IPS DF 6.9 (cell line): ENCODE data around the gene SGCA.

ENCODE experiments used
- DNase-seq: peaks from one replicate; pipeline ENCODE4 v3.0.0-alpha.2; 2013; ENCODE audit warnings: low read depth, low spot score
- H3K27ac ChIP-seq: one replicate; pipeline ENCODE4 v1.5.1; 2013; ENCODE audit warnings: low read length, control low read depth
- H3K27me3 ChIP-seq: 2 replicates; pipeline ENCODE4 v1.6.1; 2013; ENCODE audit warnings: mild to moderate bottlenecking, low read length; ENCODE audit not compliant: control insufficient read depth, insufficient read depth
- H3K36me3 ChIP-seq: 2 replicates; pipeline ENCODE4 v1.6.1; 2013; ENCODE audit warnings: low read length; ENCODE audit not compliant: control insufficient read depth, insufficient read depth
- H3K4me1 ChIP-seq: 2 replicates; pipeline ENCODE4 v1.6.1; 2013; ENCODE audit warnings: low read length; ENCODE audit not compliant: control insufficient read depth, insufficient read depth
- H3K4me3 ChIP-seq: 2 replicates; pipeline ENCODE4 v1.5.1; 2013; ENCODE audit warnings: mild to moderate bottlenecking, low read length
- H3K9me3 ChIP-seq: 2 replicates; pipeline ENCODE4 v1.6.1; 2013; ENCODE audit warnings: low read length, inconsistent platforms; ENCODE audit not compliant: control insufficient read depth, insufficient read depth
- WGBS: extraction: QIAGEN DNeasy Blood & Tissue Kit; methylation state at CpG from one replicate; pipeline ENCODE4 v1.1.7; 2013; ENCODE audit warnings: mixed read lengths, missing lambda C conversion rate; ENCODE audit not compliant: insufficient read length, insufficient coverage; 5-methylcytosine and 5-hydroxymethylcytosine counted together

The SGCA gene

DNA sequence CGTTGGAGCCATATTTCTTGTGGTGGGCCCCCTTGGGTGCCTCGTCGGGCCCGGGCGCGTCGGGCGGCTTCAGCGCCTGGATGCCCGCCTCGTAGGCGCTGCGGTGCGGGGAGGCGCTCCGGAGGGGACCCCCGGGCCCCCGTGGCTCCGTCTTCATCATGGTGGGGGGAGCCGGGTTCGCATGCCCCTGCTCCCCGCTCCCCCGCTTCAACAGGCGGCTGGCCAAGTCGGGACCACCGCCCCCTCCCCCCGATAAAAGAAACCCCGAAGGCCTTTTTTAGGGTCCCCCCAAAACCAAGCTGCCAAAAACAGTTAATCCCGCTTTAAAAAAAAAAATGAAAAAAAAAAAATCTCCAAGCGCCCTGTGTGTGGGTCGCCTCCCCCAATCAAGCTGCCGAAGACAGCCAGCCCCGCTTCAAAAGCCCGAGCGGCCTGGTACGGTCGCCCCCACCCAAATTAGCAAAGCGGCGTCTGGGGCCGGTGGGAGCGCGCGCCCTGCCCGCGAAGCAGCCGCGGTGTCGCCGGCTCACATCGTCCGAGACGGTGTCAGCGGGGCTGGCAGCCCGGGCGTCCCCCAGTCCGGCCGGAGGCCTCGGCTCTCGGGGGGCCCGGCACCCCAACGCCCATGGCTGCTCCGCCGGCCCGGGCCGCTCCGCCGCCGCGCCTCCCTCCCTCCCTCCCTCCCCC, 15.3 kb upstream of the SGCA start, which contains the start of gene PPP1R9B:
TSS of gene PPP1R9B (minus strand) at position 324 of the 687 bp plus-strand sequence. CDS start at position 160, 164 bp downstream.
- no peaks in the 10 kb centered on the region for H3K9me3 ChIP-seq
- no peaks in the 10 kb centered on the region for H3K36me3 ChIP-seq
- peak within 1 kb of the TSS; percentile 44; the same call in 1 of the 2 replicates for H3K4me3 ChIP-seq
- WGBS = no CpG with 5 or more reads among the region's 69 CpGs
- no peak within 1 kb of the TSS for H3K27ac ChIP-seq
- peaks cover 5% of the 10 kb centered on the region for H3K4me1 ChIP-seq
- peaks cover 2% of the 10 kb centered on the region; the same call in 1 of the 2 replicates for H3K27me3 ChIP-seq
- DNase-seq = no peak

DNA sequence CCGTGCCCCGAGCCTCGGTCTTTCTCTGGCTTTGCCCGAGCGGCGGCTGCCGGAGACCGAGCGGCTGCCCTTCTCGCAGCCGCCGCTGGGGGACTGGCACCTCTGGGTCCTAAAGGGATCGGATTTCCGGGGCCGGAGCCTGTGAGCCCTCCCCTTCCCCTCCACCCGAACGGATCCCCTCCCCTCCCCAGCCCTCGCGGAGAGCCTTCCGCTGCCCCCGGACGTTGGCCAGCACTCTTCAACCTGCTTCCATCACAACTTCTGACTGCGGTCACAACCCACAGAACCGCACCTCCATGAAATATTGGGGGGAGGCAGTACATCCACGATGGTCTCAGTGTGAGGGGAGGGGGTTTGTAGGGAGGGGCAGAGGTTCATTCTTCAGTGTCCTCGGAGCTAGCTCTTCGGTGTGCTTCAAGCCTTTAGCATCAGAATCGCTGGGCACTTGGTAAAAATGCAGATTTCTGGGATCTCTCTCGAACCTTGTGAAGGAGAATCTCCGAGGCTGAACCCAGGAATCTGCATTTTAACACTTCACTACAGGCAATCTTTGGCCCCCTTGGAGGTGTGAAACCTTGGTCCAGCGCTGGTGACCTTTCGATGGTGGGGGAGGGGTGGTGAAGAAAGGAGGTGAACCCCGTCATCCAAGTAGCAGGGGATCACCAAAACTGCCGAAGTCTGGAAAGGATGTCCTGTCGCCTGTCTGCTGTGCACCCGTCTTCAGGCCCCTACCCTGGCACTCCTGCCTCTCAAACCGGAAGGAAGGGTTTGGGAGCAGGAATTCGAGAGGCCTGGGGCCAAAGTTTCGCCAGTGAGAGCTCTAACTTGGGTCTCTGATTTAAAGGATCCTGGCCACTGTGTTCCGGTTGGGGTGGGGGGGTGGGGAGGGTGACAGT, 14.5 kb upstream of the SGCA start:
- H3K27ac ChIP-seq = no peak overlapping the region
- DNase-seq = no peak
- H3K4me1 ChIP-seq = peaks cover 6% of the 10 kb centered on the region

DNA sequence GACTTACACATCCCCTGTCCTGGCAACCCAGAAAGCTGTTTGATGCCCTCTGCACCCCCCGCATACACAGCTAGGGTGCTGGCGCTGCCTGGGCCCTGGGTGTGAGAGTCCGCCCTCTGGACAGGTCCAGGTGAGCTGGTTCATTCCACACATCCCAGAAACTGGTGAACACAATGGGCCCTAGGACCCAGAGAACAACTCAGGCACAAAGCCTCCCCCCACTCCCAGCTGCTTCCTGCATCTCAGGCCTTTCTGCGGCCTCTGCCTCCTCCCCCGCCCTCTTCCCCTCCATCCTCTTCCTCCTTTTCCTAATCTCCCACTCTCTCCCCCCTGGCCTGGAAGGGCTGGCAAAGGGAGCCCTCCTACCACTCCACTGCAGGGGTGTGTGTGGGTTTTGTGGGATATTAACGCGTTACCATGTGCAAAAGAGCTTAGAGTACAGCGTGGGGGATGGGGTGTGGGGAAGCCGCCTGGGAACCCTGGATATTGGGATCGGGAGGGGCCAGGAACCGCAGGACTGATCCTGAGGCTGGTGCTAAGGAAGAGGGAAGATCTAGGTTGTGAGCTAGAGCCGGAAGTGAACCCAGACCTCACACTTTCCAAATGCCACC, 13.8 kb upstream of the SGCA start:
- Histone ChIP-seq H3K4me1 (peaks cover 6% of the 10 kb centered on the region), H3K36me3 (no peaks in the 10 kb centered on the region), H3K9me3 (no peaks in the 10 kb centered on the region), H3K4me3 (peak overlapping the region; percentile 22; the same call in 1 of the 2 replicates), H3K27me3 (peaks cover 2% of the 10 kb centered on the region; the same call in 1 of the 2 replicates), H3K27ac (no peak overlapping the region)
- DNase-seq = no peak
- no CpG with 5 or more reads among the region's 12 CpGs for WGBS

More for the DNA sequence above, 14.5 kb upstream of the SGCA start:
- peaks cover 2% of the 10 kb centered on the region; the same call in 1 of the 2 replicates for H3K27me3 ChIP-seq
- WGBS = no CpG with 5 or more reads among the region's 40 CpGs
- no peaks in the 10 kb centered on the region for H3K9me3 ChIP-seq
- H3K4me3 ChIP-seq = peak overlapping the region; percentile 44; the same call in 1 of the 2 replicates
- no peaks in the 10 kb centered on the region for H3K36me3 ChIP-seq

DNA sequence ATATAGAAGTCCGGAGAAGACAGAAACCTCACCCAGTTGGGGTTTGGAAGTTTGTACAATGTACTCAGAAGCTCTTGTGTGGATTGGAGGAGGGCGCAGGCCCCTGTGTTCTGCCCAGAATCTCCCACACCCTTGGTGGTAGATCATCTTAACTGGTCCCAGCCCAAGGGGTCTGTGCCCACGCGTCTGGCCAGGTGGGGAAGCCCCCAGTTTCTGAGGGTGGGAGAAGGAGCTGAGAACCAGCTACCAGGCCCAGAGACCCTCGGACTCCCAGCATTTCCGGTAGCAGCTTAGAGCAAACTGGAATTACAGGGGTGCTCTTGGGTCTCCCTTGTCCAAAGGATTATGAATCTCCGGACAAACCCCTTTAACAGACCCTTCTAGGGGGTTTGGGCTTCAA, 13.1 kb upstream of the SGCA start:
- DNase-seq = no peak
- H3K9me3 ChIP-seq = no peaks in the 10 kb centered on the region
- H3K27ac ChIP-seq = no peak overlapping the region
- WGBS = no CpG with 5 or more reads among the region's 7 CpGs
- H3K4me3 ChIP-seq = no peak overlapping the region
- H3K4me1 ChIP-seq = peaks cover 6% of the 10 kb centered on the region
- H3K27me3 ChIP-seq = peaks cover 2% of the 10 kb centered on the region; the same call in 1 of the 2 replicates
- no peaks in the 10 kb centered on the region for H3K36me3 ChIP-seq

DNA sequence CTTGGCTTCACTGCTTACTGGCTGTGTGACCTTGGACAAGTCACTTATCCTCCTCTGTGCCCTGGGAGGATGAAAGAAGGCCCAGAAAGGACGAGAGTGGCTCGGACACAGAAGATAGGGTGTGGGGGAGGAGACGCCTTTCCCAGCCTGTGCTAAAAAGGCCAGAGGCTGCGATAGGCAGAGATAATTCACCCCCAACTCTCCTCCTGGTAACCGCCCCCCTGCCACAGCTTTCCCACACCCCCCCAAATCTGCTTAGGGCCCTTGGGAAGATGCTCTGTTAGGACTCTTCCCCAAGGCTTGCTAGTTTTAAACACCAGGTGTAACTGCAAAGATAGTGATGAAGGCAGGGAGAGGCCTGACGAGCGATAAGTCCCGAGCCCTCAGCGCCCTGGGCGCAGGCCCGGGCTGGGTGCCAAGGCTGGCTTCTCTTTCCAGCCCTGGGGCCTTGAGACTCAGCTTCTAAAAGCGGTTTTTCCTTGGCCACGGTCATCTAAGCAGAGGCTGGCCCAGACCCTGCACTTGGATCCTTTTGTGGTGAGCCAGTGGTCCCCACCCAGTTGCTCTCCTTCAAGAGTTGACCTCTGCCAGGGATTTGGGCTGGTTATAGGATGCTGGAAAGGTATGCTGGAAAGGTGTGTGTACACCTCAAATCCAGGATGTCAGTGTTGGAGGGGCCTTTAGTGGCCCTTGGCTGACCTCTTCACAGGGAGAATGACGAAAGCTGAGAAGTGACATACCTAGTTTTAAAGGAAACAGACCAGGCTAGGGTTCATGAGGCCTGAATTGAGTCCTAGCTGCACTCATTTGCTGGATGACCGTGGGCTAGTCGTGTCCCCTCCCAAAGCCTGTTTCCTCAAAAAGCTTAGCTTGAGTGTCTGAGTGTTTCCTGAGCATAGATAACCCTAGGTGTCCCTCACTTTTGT, 11.9 kb upstream of the SGCA start:
- H3K27ac ChIP-seq = no peak overlapping the region

DNA sequence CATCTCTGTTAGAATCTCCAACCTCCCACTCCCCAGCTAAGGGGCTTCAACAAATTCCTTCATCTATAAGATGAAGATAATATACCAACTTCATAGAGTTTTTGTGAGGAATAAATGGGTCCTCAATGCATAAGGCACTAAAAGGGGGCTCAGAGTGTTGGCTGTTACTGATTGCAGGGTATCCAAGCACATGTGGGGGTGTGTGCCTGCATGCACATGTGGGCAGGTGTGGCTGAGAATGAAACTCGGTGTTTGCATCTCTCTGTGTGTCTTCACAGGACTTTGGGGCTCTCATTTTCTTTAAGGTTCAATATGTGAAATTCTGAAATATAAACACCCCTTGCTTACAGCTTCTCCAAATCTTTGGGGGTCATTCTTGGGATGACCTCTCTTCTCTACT, 11.2 kb upstream of the SGCA start:
- no peaks in the 10 kb centered on the region for H3K9me3 ChIP-seq
- no peaks in the 10 kb centered on the region for H3K36me3 ChIP-seq
- H3K27me3 ChIP-seq = peaks cover 2% of the 10 kb centered on the region; the same call in 1 of the 2 replicates
- no peak for DNase-seq
- no peak overlapping the region for H3K27ac ChIP-seq
- H3K4me3 ChIP-seq = no peak overlapping the region
- WGBS = no CpG with 5 or more reads among the region's 1 CpG
- peaks cover 2% of the 10 kb centered on the region; the same call in 1 of the 2 replicates for H3K4me1 ChIP-seq

More for the DNA sequence above, 11.9 kb upstream of the SGCA start:
- peaks cover 2% of the 10 kb centered on the region; the same call in 1 of the 2 replicates for H3K27me3 ChIP-seq
- WGBS = no CpG with 5 or more reads among the region's 16 CpGs
- DNase-seq = no peak
- no peaks in the 10 kb centered on the region for H3K9me3 ChIP-seq
- no peaks in the 10 kb centered on the region for H3K36me3 ChIP-seq
- H3K4me1 ChIP-seq = peaks cover 2% of the 10 kb centered on the region; the same call in 1 of the 2 replicates
- no peak overlapping the region for H3K4me3 ChIP-seq

DNA sequence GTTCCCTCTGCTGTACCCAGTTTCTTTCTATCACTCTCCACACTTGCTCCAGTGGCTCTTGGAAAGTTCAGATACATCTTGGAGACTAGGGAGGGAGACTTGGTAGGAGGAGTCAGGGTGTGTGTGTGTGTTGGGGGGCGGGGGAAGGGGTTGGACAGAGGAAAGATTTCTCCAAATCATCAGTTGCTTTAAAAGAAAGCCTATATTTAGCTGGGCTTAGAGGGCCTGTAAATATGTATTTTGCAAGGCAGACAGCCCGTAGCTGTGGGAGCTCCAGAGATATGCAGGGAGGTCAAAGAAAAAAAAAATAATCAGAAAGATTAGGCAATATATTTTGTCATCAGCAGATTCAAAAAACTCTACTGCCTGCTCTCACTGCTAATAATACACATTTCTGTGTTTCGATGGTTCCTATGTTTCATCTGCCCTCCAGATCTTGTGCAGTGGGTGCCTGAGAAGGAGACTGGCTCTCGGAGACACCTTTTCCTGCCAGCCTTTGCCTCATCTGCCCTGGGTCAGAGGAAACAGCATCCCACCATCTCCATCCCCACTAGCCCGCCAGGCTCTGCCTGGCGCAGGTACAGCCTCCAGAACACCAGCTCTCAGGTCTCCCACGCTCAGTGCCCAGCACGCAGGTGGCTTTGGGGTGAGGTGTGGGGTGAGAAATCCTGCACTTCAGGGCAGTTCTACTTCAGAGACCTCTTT, 10.5 kb upstream of the SGCA start:
- DNase-seq = no peak
- no peaks in the 10 kb centered on the region for H3K9me3 ChIP-seq
- no CpG with 5 or more reads among the region's 8 CpGs for WGBS
- H3K27ac ChIP-seq = no peak overlapping the region
- H3K4me3 ChIP-seq = no peak overlapping the region
- no peaks in the 10 kb centered on the region for H3K36me3 ChIP-seq
- peaks cover 1% of the 10 kb centered on the region; the same call in 1 of the 2 replicates for H3K4me1 ChIP-seq
- no peaks in the 10 kb centered on the region; the same call in 1 of the 2 replicates for H3K27me3 ChIP-seq

DNA sequence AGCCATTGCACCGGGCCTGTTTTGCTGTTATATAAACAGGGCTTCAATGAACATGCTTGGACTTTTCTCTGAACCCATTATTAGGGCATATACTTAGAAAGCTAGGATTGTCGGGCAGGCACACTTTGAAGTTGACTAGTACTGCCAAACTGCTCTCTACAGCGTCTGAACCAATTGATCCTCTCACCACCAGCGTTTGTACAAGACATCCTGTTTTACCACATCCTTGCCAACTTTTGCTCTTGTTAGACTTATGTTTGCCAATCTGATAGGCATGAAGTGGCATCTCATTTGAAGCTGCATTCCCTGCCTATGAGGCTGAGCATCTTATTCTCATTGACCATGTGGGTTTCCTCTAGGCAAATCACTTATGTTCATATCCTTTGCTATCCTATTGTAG, 7.9 kb upstream of the SGCA start:
- H3K27ac ChIP-seq = no peak overlapping the region
- H3K4me1 ChIP-seq = peaks cover 1% of the 10 kb centered on the region; the same call in 1 of the 2 replicates
- DNase-seq = no peak
- WGBS = no CpG with 5 or more reads among the region's 4 CpGs
- no peaks in the 10 kb centered on the region for H3K27me3 ChIP-seq
- no peaks in the 10 kb centered on the region for H3K9me3 ChIP-seq
- H3K36me3 ChIP-seq = no peaks in the 10 kb centered on the region
- H3K4me3 ChIP-seq = no peak overlapping the region
